MG63 (cell line): ENCODE measurements around the gene KIF3C. TPM values are rescaled to one million over a fixed set of nuclear protein-coding genes. Genes with fewer than 3 reads are reported as not detected.
"Not testable (repeated sequence)": the region's sequence is repeated elsewhere in the genome, so short reads cannot be mapped to it uniquely, and the experiment has no call there.

Experiments
- DNase-seq: peaks from one replicate; pipeline ENCODE4 v3.0.0-alpha.2; 2020
- H3K27me3 ChIP-seq: fragments of 250-450 bp; sonication (Bioruptor Pico); 2 replicates; pipeline ENCODE4 v1.5.1; 2020; ENCODE audit warnings: mild to moderate bottlenecking, moderate library complexity
- H3K36me3 ChIP-seq: fragments of 250-450 bp; sonication (Bioruptor Pico); 2 replicates; pipeline ENCODE4 v1.5.1; 2020; ENCODE audit warnings: mild to moderate bottlenecking, moderate library complexity
- H3K4me3 ChIP-seq: fragments of 250-450 bp; sonication (Bioruptor Pico); 2 replicates; pipeline ENCODE4 v1.5.1; 2020; ENCODE audit warnings: mild to moderate bottlenecking, moderate library complexity
- H3K9me3 ChIP-seq: fragments of 250-450 bp; sonication (Bioruptor Pico); 2 replicates; pipeline ENCODE4 v1.5.1; 2020; ENCODE audit warnings: mild to moderate bottlenecking, moderate library complexity
- total RNA-seq: library from RNA; depleted of rRNA; stranded (reverse); fragments of >200 nt; shearing (Covaris generic); gene quantifications from 2 replicates; pipeline ENCODE4 v1.2.3, GENCODE V29; 2014; ENCODE audit warnings: low replicate concordance

The KIF3C gene
- total RNA-seq, 1 experiment from 2014 or later, result 3.2 TPM

GRCh38 chr2:25913696-25913973 is 68.7 kb downstream of the KIF3C start:
- H3K27me3 ChIP-seq, H3K4me3 ChIP-seq, H3K9me3 ChIP-seq, DNase-seq, H3K36me3 ChIP-seq: not testable (repeated sequence)

GRCh38 chr2:25912851-25913695 is 69.2 kb downstream of the KIF3C start:
- Histone ChIP-seq H3K27me3 (no peaks in the 10 kb centered on the region), H3K4me3 (no peak overlapping the region), H3K36me3 (no peaks in the 10 kb centered on the region), H3K9me3 (no peaks in the 10 kb centered on the region)
- no peak for DNase-seq

DNA sequence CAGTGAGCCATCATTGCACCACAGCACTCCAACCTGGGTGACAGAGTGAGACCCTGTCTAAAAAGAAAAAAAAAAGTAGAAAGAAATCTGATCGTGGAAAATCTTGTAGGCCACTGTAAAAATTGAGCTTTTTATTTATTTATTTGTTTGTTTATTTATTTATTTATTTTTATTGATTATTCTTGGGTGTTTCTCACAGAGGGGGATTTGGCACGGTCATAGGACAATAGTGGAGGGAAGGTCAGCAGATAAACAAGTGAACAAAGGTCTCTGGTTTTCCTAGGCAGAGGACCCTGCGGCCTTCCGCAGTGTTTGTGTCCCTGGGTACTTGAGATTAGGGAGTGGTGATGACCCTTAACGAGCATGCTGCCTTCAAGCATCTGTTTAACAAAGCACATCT is 72.7 kb downstream of the KIF3C start:
- not testable (repeated sequence) for DNase-seq, H3K4me3 ChIP-seq, H3K9me3 ChIP-seq, H3K36me3 ChIP-seq, H3K27me3 ChIP-seq

GRCh38 chr2:25905126-25905525 is 77.2 kb downstream of the KIF3C start:
- H3K4me3 ChIP-seq, result no peak overlapping the region
- no peak for DNase-seq
- H3K36me3 ChIP-seq, result no peaks in the 10 kb centered on the region
- no peaks in the 10 kb centered on the region for H3K27me3 ChIP-seq
- no peaks in the 10 kb centered on the region for H3K9me3 ChIP-seq

DNA sequence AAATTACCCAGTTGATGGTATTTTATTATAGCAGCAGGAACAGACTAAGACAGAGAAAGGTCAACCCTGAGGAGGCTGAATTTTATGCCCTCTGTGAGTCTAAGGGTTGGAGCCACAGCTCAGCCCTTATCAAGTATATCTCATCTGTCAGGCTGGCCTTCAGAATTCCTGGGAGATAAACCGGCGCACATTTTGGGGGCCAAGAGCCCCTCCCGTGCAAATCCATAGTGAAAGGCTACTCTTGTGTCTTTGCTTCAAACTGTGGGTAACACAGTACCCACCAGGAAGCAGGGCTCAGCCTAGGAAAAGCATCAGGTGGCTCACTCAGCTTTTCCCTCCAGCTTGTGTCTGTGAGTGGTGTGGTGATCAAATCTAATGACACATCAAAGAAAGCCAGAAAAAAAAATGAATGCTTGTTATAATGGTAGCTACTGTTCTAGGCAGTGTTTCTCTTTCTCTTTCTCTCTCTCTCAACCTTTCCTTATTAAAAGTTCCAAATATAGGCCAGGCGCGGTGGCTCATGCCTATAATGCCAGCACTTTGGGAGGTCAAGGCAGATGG is 79.0 kb downstream of the KIF3C start:
- Histone ChIP-seq H3K36me3 (no peaks in the 10 kb centered on the region), H3K4me3 (no peak overlapping the region), H3K9me3 (no peaks in the 10 kb centered on the region), H3K27me3 (no peaks in the 10 kb centered on the region)
- no peak for DNase-seq

DNA sequence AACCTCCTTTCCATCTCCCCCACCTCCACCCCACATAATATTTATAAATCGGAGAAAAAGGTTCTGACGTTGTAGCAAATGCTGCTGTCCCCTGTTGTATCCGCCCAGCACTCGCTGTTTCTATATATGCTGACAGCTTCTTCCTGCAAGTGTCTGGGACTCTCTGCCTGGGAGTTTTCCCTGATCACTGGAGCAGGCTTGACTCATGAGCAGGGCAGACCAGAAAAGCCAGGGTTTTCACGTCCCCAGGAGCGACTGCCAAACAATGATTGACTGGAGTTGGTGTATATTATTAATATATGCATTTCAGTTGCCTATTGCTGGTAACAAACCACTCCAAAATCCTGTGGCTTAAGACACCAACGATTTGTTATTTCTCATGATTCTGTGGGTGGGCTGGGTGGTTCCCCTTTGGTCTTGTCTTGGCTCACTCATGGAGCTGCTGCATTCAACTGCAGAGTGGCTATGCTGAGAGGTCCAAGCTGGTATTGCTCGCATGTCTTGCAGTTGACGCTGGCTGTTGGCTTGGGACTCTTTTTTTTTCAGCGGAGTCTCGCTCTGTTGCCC is 82.8 kb downstream of the KIF3C start:
- no peak overlapping the region for H3K4me3 ChIP-seq
- H3K36me3 ChIP-seq, result no peaks in the 10 kb centered on the region
- peak; percentile 57 for DNase-seq
- no peaks in the 10 kb centered on the region for H3K9me3 ChIP-seq
- no peaks in the 10 kb centered on the region for H3K27me3 ChIP-seq

DNA sequence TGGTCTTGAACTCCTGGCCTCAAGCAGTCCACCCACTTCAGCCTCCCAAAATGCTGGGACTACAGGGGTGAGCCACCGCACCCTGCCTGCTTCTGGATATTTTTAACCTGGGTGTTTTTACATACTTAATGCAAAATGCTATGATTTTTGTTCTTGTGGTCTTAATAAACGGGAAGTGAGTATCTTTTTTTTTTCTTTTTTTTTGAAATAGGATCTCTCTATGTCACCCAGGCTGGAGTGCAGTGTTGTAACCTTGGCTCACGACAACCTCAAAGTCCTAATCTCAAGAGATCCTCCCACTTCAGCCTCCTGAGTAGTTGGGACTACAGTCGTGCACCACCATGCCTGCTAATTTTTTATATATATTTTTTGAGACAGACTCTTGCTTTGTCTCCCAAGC is 84.8 kb downstream of the KIF3C start:
- Histone ChIP-seq H3K9me3 (no peaks in the 10 kb centered on the region), H3K27me3 (no peaks in the 10 kb centered on the region), H3K36me3 (no peaks in the 10 kb centered on the region), H3K4me3 (no peak overlapping the region)
- DNase-seq, result no peak

- DNase-seq, H3K9me3 ChIP-seq, H3K36me3 ChIP-seq, H3K27me3 ChIP-seq, H3K4me3 ChIP-seq: not testable (repeated sequence)
Measured at GRCh38 chr2:25896308-25896707, 86.0 kb downstream of the KIF3C start.

DNA sequence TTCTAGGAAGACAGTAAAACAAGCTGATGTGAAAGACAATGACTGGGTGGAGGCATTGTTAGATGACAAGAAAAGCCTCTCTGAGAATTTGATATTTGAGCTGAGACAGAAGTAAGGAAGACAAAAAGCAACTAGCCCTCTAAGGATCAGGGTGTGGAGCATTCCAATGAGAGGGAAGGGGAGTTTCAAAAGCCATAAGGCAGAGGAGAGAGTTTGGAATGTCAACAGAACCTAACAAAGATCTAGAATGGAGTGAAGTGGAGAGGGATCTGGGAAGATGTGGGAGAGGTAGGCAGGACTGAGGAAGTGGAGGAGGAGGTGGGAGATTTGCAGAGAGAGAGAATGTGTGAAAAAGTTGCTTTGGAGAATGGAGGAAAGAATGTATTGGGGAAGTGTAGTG is 86.7 kb downstream of the KIF3C start:
- Histone ChIP-seq H3K27me3 (no peaks in the 10 kb centered on the region), H3K9me3 (no peaks in the 10 kb centered on the region), H3K36me3 (no peaks in the 10 kb centered on the region), H3K4me3 (no peak overlapping the region)
- DNase-seq, result no peak

- Histone ChIP-seq H3K4me3 (no peak overlapping the region), H3K9me3 (no peaks in the 10 kb centered on the region), H3K27me3 (no peaks in the 10 kb centered on the region), H3K36me3 (no peaks in the 10 kb centered on the region)
- no peak for DNase-seq
Measured at GRCh38 chr2:25895018-25895417, 87.3 kb downstream of the KIF3C start.

- Histone ChIP-seq H3K4me3 (no peak overlapping the region), H3K9me3 (no peaks in the 10 kb centered on the region), H3K36me3 (no peaks in the 10 kb centered on the region), H3K27me3 (no peaks in the 10 kb centered on the region)
- DNase-seq, result peak; percentile 57
Measured at GRCh38 chr2:25894135-25894830, 88.0 kb downstream of the KIF3C start.

- Histone ChIP-seq H3K9me3 (no peaks in the 10 kb centered on the region), H3K27me3 (no peaks in the 10 kb centered on the region), H3K4me3 (no peak overlapping the region), H3K36me3 (no peaks in the 10 kb centered on the region)
- DNase-seq, result no peak
Measured at GRCh38 chr2:25891672-25892071, 90.6 kb downstream of the KIF3C start.

DNA sequence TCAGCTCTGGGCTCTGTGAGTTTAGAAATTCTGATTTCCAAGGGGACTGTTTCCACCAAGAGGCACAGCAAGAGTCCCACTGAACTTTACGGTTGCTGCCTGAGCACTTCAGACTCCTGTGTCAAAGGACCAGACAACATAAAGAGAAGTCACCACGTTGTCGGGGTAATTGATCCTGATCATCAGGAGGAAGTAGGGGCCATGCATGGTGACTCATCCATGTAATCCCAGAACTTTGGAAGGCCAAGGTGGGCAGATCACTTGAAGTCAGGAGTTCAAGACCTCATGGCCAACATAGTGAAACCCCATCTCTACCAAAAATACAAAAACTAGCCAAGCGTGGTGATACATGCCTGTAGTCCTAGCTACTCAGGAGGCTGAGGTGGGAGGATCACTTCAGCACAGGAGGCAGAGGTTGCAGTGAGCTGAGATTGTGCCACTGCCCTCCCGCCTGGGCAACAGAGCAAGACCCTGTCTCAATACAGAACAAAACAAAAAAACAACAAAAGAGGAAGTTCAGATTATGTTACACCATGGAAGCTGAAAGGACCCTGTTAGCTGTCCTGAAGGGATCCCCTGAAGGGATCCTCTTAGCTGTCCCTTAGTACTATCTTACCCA is 94.6 kb downstream of the KIF3C start:
- H3K9me3 ChIP-seq, result no peaks in the 10 kb centered on the region
- DNase-seq, result no peak
- no peaks in the 10 kb centered on the region for H3K36me3 ChIP-seq
- no peak overlapping the region for H3K4me3 ChIP-seq
- H3K27me3 ChIP-seq, result no peaks in the 10 kb centered on the region

DNA sequence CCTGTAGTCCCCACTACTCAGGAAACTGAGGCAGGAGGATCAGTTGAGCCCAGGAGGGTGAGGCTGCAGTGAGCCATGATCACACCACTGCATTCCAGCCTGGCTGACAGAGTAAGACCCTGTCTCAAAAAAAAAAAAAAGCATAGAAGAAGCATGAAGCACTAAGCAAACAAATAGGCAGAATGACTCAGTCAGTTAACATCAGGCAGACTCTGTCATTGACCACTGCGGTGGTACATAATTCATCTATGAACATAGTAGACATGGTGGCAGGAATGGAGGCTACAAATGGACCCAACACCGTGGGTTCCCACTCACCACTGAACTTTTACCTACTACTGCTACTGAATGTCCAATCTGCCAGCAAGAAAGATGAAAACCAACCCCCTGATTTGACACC is 96.4 kb downstream of the KIF3C start:
- no peaks in the 10 kb centered on the region for H3K36me3 ChIP-seq
- H3K27me3 ChIP-seq, result no peaks in the 10 kb centered on the region
- DNase-seq, result peak; percentile 53
- H3K4me3 ChIP-seq, result no peak overlapping the region
- no peaks in the 10 kb centered on the region for H3K9me3 ChIP-seq

GRCh38 chr2:25881764-25882163 is 100.5 kb downstream of the KIF3C start:
- DNase-seq, result no peak
- H3K9me3 ChIP-seq, result no peaks in the 10 kb centered on the region
- H3K36me3 ChIP-seq, result peaks cover 3% of the 10 kb centered on the region; the same call in 1 of the 2 replicates
- H3K4me3 ChIP-seq, result no peak overlapping the region
- H3K27me3 ChIP-seq, result no peaks in the 10 kb centered on the region

DNA sequence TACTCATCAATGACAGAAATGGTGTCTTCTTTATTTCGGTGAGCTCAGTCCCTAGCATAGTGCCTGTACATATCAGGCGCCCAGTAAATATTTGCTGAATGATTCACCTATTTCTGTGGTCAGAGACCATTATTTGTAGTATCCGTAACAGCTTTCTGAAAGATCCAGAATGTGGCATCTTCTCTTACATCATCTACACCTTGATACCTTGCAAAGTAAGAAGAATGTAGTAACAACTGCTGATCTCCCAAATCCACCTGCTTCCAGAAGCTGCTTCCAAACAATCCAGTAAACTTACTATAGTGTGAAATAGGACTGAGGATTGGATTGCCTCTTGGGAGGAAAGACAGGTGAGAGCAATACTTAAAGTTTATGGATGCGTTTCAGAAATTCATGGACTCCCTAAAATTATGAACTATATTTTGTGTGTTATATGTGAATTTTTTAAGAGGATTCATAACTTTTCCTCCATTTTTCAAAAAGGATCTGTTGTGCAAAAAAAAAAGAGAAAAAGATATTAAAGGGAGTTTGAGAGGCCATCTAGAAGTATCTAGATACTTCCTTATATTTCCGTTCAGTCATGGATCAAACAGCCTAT is 103.1 kb downstream of the KIF3C start:
- peak overlapping the region; percentile 95 for H3K4me3 ChIP-seq
- DNase-seq, result no peak
- no peaks in the 10 kb centered on the region for H3K9me3 ChIP-seq
- H3K27me3 ChIP-seq, result no peaks in the 10 kb centered on the region
- H3K36me3 ChIP-seq, result peaks cover 3% of the 10 kb centered on the region; the same call in 1 of the 2 replicates
